ENCODE data around the gene APRT.
A peak's percentile ranks its signal among the peaks of the same experiment; 100 is the strongest.
"Not testable (repeated sequence)": the region's sequence is repeated elsewhere in the genome, so short reads cannot be mapped to it uniquely, and the experiment has no call there.

The APRT gene

GRCh38 chr16:88792668-88793250, 19.0 kb downstream of the APRT start:
- DNase-seq (ENCODE audit: extremely low spot score, insufficient read length, low read depth) (no peak), FAIRE-seq (no peak)

DNA sequence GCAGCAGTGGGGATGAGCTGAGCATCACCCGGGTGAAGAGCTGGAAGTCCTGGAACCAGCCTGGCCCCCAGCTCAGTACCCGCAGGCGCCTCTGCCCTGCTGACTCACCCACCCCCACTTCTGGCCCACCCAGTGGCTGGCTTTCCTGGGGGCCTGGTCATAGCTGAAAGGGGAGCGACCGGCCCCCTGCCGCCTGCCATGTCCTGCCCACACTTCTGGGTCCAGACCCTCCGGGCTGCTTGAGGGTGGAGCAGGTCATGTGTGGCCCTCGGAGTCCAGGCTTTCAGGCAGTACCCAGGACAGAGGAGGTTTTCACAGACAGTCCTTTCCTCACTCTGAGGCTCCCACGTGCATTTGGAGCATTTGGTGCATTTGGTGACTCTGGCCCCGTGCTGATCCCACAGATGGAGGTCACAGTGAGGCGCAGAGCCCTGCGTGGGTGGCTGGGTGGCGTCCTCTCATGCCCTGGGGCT, 19.6 kb downstream of the APRT start:
- DNase-seq (ENCODE audit: extremely low spot score, insufficient read length, low read depth) (no peak), FAIRE-seq (no peak)

DNA sequence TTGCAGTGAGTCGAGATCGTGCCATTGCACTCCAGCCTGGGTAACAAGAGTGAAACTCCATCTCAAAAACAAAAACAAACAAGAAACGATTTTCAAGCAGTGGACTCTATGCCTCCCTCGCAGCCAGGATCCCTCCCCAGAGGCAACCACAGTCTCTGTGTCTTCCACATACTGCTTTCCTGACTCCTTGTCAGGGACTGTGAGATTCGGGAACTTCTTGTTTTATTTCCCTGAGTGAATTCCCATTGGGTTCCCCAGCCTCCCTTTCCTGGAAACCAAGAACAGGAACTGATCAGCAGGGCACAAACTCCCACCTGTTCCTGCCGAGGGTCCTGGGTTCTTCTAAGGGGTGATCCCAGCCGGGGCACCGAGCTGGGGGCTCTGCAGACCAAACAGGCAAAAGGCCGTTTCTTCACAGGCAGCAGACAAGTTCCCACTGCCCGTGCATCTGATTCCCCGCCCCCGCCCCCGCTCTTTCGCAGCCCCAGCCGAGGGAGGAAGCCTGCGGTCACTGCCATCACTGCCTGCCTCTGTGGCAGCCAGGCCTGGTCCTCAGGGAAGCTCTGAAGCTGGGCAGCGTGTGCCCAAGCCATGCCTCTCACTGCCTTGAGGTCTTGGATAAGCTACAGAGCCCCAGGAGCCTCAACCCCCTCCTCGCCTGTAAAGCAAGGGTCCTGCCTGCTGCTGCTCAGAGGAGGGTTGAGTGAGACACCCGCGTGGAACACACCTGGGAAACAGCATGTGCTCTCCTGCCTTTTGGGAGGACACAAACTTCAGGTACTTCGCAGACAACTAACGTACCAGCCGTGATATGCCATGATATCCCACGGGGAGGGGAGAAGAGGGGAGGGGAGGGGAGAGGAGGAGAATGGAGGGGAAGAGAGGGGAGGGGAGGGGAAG, 21.2 kb downstream of the APRT start:
- DNase-seq (ENCODE audit: extremely low spot score, insufficient read length, low read depth): no peak

DNA sequence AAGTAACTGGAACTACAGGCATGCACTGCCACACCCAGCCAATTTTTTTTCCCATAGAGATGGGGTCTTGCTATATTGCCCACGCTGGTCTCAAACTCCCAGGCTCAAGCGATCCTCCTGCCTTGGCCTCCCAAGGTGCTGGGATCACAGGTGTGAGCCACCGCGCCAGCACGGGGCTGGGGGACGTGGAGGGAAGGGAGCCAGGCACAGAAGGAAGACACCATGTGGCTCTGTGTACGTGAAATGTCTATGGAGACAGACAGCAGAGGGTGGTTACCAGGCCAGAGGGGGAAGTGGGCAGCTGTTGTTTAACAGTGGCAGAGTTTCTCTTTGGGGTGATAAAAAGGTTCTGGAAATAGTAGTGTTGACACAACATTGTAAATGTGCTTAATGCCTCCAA, 22.1 kb downstream of the APRT start:
- DNase-seq (ENCODE audit: extremely low spot score, insufficient read length, low read depth) (no peak), FAIRE-seq (no peak)

More for the DNA sequence above, 21.2 kb downstream of the APRT start:
- FAIRE-seq: peak; percentile 41

DNA sequence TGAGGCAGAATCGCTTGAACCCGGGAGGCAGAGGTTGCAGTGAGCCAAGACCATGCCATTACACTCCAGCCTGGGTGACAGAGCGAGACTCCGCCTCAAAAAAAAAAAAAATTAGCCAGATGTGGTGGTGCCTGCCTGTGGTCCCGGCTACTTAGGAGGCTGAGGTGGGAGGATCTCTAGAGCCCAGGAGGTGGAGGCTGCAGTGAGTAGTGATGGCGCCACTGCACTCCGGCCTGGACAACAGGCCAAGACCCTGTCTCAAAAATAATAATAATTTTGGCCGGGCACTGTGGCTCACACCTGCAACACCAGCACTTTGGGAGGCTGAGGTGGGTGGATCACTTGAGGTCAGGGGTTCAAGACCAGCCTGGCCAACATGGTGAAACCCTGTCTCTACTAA, 23.0 kb downstream of the APRT start:
- not testable (repeated sequence) for FAIRE-seq; DNase-seq (ENCODE audit: extremely low spot score, insufficient read length, low read depth)

DNA sequence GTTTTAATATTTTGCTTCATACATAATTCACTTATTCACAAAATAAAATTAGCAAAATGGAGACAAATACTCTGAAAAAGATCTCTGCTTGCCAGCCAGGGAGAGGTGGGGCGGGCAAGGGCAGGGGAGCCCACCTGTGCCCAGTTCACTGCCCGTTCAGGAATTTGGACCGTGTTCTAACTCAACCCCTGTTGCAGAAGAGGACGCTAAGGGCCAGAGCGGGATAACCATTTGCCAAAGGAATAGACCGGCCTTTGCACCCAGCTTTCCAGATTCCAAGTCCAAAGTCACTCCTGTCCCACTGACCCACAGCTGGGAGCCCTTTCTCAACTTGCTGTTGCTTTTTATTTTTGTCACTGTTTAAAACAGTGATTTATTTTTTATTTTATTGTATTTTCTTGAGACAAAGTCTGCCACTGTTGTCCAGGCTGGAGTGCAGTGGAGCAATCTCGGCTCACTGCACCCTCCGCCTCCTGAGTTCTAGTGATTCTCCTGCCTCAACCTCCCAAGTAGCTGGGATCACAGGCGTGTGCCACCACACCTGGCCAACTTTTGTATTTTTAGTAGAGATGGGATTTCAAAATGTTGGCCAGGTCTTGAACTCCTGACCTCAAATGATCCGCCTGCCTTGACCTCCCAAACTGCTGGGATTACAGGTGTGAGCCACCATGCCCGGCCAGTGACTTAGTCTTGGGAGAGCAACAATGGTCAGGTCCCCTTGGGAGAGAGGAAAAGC, 24.0 kb downstream of the APRT start:
- DNase-seq (ENCODE audit: extremely low spot score, insufficient read length, low read depth): no peak
- FAIRE-seq: no peak

GRCh38 chr16:88785106-88785924, 26.4 kb downstream of the APRT start, which contains the start of gene PIEZO1:
PIEZO1 (minus strand) TSS chr16:88785220; CDS start chr16:88784964, 256 bp downstream.
- DNase-seq (ENCODE audit: extremely low spot score, insufficient read length, low read depth) (no peak), FAIRE-seq (no peak)

GRCh38 chr16:88784856-88785105, 26.9 kb downstream of the APRT start:
- DNase-seq (ENCODE audit: extremely low spot score, insufficient read length, low read depth): no peak
- no peak for FAIRE-seq

DNA sequence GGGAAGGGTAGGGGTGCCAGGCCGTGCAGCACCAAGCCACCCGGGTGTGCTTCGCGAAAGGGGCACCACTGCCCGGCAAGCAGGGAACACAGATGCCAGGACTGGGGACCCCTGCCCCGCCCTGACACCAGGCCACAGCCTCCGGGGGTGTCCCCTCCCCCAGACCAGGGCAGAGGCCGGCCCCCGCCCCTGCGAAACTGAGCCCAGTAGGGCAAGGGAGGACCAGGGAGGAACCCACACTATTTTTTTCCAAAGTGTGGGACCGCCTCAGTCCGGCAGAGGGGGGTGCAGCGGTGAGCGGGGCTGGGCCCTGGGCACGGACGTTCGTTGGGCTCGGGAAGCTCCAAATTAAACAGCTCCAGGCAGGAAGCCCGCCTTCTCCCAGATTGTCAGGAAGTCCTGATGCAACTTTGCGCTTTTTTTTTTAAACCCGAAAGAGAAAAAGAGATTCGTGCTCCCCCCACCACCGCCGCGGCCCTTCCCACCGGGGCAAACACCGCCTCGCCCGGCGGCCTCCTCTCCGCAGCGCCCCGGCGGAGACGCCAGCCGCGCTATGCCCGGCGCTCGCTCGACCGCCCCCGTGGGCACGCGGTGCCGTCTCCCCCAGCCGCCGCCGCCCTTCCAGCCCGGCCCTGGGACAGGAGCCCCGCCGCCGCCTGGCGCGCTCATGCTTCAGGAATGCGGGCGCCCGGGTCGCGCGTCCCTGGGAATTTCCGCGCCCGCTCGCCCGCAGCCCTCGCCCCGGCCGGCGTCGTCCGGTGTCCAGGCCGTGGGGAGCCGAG, 27.5 kb downstream of the APRT start:
- DNase-seq (ENCODE audit: extremely low spot score, insufficient read length, low read depth): no peak
- no peak for FAIRE-seq

DNA sequence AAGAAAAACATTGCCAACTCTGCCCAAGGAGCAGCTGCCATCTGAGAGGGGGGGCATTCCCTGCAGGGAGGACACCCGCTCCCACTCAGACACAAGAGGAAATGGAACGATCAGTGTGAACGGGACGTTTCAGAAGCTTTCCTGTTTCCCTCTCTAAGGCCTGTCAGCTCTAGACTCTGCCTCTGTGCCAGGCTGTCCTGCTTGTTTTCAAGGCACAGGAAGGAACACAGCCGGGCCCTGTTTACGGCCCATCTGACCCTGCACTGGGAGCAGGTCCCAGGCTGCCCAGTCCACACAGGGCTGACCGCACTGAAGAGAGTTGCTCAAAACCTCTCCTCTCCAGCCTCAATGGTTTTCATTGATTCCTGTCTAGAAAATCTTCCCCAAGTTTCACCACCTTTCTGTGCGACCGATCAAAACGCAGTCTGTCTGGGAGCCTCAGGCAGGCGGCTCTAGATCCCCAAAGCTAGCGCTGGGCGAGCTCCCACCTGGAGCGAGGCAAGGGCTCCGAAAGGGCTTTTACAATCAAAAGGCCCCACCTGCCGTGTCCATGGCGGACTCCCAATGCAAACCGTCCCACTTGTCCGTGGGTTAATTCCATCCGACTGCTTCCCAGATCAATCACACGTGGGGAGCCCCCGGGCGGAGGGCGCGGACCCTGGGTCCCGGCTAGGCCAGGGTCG, 28.2 kb downstream of the APRT start:
- FAIRE-seq (peak; percentile 75), DNase-seq (ENCODE audit: extremely low spot score, insufficient read length, low read depth) (no peak)

DNA sequence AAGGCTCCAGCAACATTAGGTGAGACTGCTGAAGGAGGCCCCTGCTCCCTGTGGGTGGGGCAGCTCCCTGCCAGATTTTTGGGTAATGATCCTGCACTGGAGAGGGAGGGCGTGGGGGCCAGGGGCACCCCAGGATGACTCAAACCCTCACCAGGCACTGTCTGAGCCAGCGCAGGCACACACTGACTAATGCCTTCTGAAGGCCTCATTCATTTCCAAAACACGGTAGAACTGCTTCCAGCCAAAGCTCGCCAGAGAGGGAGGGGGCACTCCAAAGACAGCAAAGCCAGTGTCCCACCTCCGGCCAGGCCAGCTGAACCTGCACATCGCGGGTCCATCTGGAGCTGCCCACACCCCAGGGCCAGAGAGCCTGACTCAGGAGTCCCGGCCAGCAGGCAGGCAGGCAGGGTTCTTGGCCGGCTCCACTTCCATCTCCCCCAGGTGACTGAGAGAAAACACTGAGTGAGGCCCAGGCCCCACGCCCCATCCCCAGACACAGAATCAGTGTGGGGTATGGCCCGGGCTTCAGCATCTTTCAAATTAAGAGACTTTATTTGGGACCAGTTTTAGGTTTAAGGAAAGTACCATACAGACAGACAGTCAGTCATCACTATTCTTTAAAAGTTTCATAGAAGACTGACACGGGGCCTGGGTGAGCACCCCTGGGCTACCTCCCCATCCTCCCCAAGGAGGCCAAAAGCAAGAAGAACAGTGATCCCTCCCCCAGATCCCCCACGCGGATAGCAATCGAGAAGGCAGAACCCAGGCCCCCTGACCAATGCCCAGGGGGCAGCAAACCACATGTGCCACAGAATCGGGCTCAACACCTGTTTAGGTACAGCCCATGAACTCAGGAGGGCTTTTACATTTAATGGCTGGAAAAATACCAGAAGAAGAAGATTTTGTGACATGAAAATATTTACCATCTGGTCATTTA, 29.0 kb downstream of the APRT start:
- DNase-seq (ENCODE audit: extremely low spot score, insufficient read length, low read depth) (no peak), FAIRE-seq (no peak)

- FAIRE-seq (peak; percentile 84), DNase-seq (ENCODE audit: extremely low spot score, insufficient read length, low read depth) (no peak)
Measured at GRCh38 chr16:88781140-88782077, 30.3 kb downstream of the APRT start.

DNA sequence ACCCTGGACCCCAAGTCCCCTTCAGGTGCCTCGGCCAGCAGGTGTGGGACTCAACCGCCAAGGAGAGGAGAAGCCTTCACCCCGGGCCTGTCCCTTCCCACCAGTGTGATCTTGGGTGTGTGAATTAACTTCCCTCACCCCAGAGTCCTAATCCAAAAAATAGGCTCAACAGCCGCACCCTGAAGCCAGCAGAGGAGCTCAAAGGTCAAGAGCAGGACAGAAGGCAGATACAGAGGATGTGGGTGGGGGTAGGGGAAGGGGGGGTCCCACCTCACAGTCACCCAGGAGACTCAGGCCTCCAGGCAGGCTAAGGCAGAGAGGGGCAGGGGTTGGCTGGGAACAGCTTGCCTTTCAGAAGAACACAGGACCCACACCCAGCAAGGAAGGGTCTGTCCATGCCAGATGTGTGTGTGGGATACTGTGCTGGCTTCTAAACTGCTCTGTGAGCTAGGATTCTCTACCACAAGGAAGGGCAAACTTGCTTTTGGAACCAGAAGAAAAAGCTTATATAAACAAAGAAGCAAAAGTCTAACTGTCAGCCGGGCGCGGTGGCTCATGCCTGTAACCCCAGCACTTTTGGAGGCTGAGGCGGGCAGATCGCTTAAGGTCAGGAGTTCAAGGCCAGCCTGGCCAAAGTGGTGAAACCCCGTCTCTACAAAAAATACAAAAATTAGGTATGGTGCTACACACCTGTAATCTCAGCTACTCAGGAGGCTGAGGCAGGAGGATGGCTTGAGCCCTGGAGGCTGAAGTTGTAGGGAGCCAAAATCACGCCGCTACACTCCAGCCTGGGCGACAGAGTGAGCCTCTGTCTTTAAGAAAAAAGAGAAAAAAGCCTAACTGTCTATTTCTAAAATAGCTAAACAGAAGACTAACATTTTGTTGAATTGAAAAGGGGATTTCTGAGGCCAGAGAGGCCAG, 31.3 kb downstream of the APRT start:
- no peak for DNase-seq (ENCODE audit: extremely low spot score, insufficient read length, low read depth)
- FAIRE-seq: no peak

GRCh38 chr16:88779406-88780141, 32.2 kb downstream of the APRT start:
- FAIRE-seq: no peak
- DNase-seq (ENCODE audit: extremely low spot score, insufficient read length, low read depth): no peak

DNA sequence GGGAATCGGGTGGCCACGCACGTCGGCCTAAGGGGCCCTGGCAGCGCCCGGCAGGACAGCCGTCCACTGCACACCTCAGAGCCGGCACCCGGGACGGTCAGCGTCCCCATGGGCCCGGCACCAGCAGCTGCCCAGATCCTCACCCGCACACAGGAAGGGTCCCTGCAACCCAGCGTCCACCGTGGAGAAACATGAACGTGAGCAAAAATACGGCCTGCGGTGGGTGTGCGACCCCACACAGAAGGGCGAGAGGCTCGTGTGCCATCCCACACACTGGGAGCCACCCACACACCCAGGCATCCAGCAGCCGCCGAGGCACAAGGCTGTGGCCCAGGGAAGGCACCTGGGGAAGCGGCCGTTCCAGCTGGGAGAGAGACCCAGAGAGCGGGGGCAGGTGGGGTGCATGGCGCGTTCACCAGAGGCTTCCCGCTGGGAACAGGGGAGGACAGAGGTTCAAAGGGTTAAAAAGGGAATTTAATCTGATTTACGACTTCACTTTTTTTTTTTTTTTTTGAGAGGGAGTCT, 33.1 kb downstream of the APRT start:
- FAIRE-seq (no peak), DNase-seq (ENCODE audit: extremely low spot score, insufficient read length, low read depth) (no peak)
